ENCODE data around the gene SLCO3A1. TPM values are rescaled to one million over a fixed set of nuclear protein-coding genes. Genes with fewer than 3 reads are reported as not detected.

Gene SLCO3A1
- total RNA-seq, 2 donors from 2014 or later = 21.4 to 27.3 TPM

DNA sequence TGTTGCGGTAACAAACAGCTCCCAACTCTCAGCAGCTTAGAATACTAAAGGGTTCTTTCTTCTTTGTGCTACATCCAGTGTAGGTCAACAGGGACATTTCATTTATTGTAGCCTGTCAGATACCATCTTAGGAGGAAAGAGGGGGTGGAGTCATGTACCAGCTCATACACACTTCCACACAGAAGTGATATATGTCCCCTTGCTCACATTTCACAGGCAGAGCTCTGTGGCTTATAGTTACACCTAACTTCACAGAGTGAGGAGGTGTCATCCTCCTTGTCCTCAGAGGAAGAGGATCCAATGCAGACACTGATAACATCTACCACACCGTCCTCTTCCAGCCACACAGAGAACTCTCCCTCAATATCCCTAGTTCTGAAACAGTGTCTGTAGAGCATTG is 247.2 kb downstream of the SLCO3A1 start:
- peaks cover 22% of the 10 kb centered on the region for H3K36me3 ChIP-seq
- no peak overlapping the region for H3K4me3 ChIP-seq
- no peaks in the 10 kb centered on the region for H3K9me3 ChIP-seq
- DNase-seq (ENCODE audit: low spot score) = no peak
- no peaks in the 10 kb centered on the region for H3K27me3 ChIP-seq
- TF ChIP-seq, protein P1, sequence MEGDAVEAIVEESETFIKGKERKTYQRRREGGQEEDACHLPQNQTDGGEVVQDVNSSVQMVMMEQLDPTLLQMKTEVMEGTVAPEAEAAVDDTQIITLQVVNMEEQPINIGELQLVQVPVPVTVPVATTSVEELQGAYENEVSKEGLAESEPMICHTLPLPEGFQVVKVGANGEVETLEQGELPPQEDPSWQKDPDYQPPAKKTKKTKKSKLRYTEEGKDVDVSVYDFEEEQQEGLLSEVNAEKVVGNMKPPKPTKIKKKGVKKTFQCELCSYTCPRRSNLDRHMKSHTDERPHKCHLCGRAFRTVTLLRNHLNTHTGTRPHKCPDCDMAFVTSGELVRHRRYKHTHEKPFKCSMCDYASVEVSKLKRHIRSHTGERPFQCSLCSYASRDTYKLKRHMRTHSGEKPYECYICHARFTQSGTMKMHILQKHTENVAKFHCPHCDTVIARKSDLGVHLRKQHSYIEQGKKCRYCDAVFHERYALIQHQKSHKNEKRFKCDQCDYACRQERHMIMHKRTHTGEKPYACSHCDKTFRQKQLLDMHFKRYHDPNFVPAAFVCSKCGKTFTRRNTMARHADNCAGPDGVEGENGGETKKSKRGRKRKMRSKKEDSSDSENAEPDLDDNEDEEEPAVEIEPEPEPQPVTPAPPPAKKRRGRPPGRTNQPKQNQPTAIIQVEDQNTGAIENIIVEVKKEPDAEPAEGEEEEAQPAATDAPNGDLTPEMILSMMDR (IDR thresholded peaks at IDR 0.05) = no peak
- H3K27ac ChIP-seq = no peak overlapping the region
- H3K4me1 ChIP-seq = peaks cover 0 to 13% of the 10 kb centered on the region in 2 donors

DNA sequence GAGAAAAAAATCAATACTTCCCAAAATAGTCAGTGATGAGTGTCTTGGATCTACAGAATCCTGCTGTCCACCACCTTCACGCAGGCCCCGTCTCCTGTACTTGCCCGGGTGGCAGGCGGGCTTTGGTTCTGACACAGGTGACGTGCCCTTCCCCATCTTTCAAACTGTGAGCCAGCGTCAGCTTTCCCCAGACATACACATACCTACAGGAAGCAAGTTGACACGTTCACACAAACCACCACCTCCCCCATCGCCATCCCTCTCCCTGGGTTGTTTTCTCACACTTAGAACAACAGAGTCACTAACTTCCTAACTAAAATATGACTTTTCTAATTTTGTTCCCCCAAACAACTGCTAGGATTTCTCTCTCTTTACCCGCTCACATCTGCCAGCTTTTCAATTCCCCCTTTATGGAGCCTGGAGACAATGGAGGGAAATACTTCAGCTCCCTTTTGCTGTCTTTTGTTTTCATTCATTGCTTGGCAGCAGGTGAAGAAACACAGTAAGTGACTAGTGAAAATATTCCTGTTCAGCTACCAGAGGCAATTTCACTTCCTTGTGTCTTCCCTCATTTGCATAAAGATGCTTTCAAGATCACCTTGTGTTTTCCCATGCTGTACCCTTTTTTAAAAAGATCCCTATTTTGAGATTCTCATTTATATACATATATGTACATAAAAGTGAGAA is 248.3 kb downstream of the SLCO3A1 start:
- Histone ChIP-seq H3K27ac (no peak overlapping the region), H3K4me3 (no peak overlapping the region), H3K27me3 (no peaks in the 10 kb centered on the region), H3K9me3 (no peaks in the 10 kb centered on the region), H3K4me1 (peaks cover 0 to 13% of the 10 kb centered on the region in 2 donors), H3K36me3 (peaks cover 17% of the 10 kb centered on the region)
- no peak for DNase-seq (ENCODE audit: low spot score)
- TF ChIP-seq, protein P1 (IDR thresholded peaks at IDR 0.05) = no peak

DNA sequence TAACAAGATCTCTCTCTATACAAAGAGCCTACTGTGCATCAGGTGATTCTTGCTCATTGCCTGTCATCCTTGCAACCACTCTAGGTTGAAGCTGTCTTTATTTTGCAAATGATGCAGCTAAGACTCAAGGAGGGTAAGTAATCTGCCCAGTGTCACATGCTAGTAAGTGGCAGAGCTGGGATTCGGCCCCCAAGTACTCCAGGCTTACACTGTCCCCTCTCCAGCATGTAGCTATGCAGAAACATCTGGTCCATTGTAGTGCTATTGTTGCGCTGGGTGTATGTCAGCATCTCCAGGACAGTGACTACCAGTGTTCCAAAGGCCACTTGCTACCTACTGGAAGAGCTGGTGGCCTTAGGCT is 248.9 kb downstream of the SLCO3A1 start:
- Histone ChIP-seq H3K4me1 (peaks cover 0 to 14% of the 10 kb centered on the region in 2 donors), H3K27ac (no peak overlapping the region), H3K9me3 (no peaks in the 10 kb centered on the region), H3K27me3 (no peaks in the 10 kb centered on the region), H3K4me3 (no peak overlapping the region), H3K36me3 (peaks cover 15% of the 10 kb centered on the region)
- TF ChIP-seq, protein P1 (IDR thresholded peaks at IDR 0.05) = no peak
- DNase-seq (ENCODE audit: low spot score) = no peak

DNA sequence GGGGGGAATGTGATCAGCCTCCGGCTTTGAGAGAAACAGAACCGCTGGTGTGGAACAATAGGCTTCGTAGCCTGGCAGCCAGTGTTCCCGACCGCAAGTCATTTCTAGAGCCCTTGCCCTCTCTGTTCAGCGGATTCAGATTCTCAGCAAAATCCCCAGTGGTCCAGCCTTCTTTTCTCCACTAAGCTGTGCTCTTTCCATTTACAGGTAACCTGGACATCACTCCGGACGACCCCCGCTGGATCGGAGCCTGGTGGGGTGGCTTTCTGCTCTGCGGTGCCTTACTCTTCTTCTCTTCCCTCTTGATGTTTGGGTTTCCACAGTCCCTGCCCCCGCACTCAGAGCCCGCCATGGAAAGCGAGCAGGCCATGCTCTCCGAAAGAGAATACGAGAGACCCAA is 250.6 kb downstream of the SLCO3A1 start:
- Histone ChIP-seq H3K4me1 (peaks cover 0 to 16% of the 10 kb centered on the region in 2 donors), H3K9me3 (no peaks in the 10 kb centered on the region), H3K27me3 (no peaks in the 10 kb centered on the region), H3K4me3 (no peak overlapping the region), H3K36me3 (peaks cover 15% of the 10 kb centered on the region), H3K27ac (no peak overlapping the region)
- no peak for DNase-seq (ENCODE audit: low spot score)
- TF ChIP-seq, protein P1 (IDR thresholded peaks at IDR 0.05) = no peak

DNA sequence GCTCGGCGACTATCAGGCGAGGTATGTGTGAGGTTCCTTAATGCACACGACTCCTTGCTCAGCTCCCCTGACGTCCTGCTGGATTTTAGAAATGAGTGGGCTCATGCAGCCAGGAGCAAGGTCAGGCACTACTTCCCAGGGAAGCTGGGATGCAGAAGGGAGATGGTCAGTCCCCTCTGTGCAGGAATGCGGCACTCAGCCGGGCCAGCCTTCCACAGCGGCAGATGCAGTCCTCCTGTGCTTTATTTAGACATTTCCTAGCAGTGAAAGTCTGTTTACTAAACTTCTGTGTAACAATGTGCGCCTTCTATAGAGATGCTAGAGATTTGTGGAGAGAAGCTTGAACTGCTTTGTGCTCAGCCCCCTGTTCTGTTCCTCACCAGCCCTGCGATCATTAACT is 252.1 kb downstream of the SLCO3A1 start:
- H3K27me3 ChIP-seq = no peaks in the 10 kb centered on the region
- H3K9me3 ChIP-seq = no peaks in the 10 kb centered on the region
- TF ChIP-seq, protein P1 (IDR thresholded peaks at IDR 0.05) = no peak
- H3K4me3 ChIP-seq = no peak overlapping the region
- no peak for DNase-seq (ENCODE audit: low spot score)
- no peak overlapping the region for H3K27ac ChIP-seq
- H3K36me3 ChIP-seq = peaks cover 15% of the 10 kb centered on the region
- H3K4me1 ChIP-seq = peaks cover 0 to 20% of the 10 kb centered on the region in 2 donors

DNA sequence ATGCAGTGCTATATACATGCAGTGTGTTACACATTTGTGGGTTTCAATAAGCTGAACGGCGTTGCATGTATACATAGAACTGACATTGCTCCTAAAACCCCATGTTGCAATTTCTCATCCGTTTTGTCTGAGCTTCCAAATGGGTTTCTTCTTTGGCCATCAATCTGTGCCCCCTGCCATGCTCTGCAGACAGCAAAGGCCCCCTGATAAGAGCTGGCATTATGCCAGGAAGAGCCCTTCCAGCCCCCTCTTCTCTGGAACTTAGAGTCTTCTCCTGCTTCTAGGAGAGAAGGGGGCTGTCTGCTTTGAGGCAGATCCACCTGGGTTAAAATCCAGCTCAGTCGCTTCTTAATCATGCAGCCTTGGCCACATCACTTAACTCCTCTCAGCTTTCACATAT is 254.0 kb downstream of the SLCO3A1 start:
- Histone ChIP-seq H3K27ac (no peak overlapping the region), H3K4me3 (no peak overlapping the region), H3K27me3 (no peaks in the 10 kb centered on the region), H3K9me3 (no peaks in the 10 kb centered on the region), H3K36me3 (peaks cover 15% of the 10 kb centered on the region), H3K4me1 (peaks cover 0 to 31% of the 10 kb centered on the region in 2 donors)
- DNase-seq (ENCODE audit: low spot score) = no peak
- TF ChIP-seq, protein P1 (IDR thresholded peaks at IDR 0.05) = no peak
